ENCODE data around the gene EMID1. TPM values are rescaled to one million over a fixed set of nuclear protein-coding genes. Genes with fewer than 3 reads are reported as not detected.

The EMID1 gene
- total RNA-seq, 1 experiment from 2014 or later, result 5.4 TPM

GRCh38 chr22:29267858-29268510 lies 62.3 kb downstream of the EMID1 start, which contains the start of the genes EWSR1 and RHBDD3:
TSS of gene EWSR1 (plus strand) at chr22:29268268. CDS start at chr22:29268337, 69 bp downstream.
TSS of gene RHBDD3 (minus strand) at chr22:29267981. CDS start at chr22:29265626, 2,355 bp downstream.
- no CpG with 5 or more reads among the region's 67 CpGs for WGBS (ENCODE audit: extremely low coverage, insufficient read length, low lambda C conversion rate)
- Histone ChIP-seq H3K27me3 (ENCODE audit: insufficient read depth, low read length) (no peaks in the 10 kb centered on the region), H3K79me1 (ENCODE audit: insufficient read depth, low read depth, low read length, poor library complexity, severe bottlenecking) (no peaks in the 10 kb centered on the region), H3K4me1 (ENCODE audit: insufficient read depth, low read length) (peaks cover 8% of the 10 kb centered on the region), H3K4ac (ENCODE audit: low read depth, low read length) (peak within 1 kb of the TSS; percentile 64; the same call in 1 of the 2 replicates), H3K9ac (ENCODE audit: extremely low read depth, insufficient read length, low read length) (peak within 1 kb of the TSS; percentile 99), H2BK5ac (ENCODE audit: insufficient read length, low read length) (peak within 1 kb of the TSS; percentile 93), H3K9me3 (ENCODE audit: control insufficient read depth, low read depth, low read length) (no peaks in the 10 kb centered on the region), H2BK120ac (ENCODE audit: low read depth, low read length, poor library complexity, severe bottlenecking) (peak within 1 kb of the TSS; percentile 99), H3K14ac (ENCODE audit: insufficient read depth, low read length) (peak within 1 kb of the TSS; percentile 100), H3K56ac (ENCODE audit: insufficient read length, low read depth, low read length) (peak within 1 kb of the TSS; percentile 85), H2BK15ac (ENCODE audit: low read depth, low read length) (peak within 1 kb of the TSS; percentile 9; the same call in 1 of the 2 replicates), H4K91ac (ENCODE audit: insufficient read length, low read depth, low read length) (peak within 1 kb of the TSS; percentile 72), H3K23me2 (ENCODE audit: insufficient read length, low read depth, low read length, poor library complexity, severe bottlenecking) (peaks cover 23% of the 10 kb centered on the region), H4K8ac (replicated peaks; ENCODE audit: insufficient read length, low read depth, low read length) (no peak within 1 kb of the TSS), H2BK20ac (ENCODE audit: low read depth, low read length, poor library complexity, severe bottlenecking) (no peak within 1 kb of the TSS), H3K23ac (ENCODE audit: insufficient read length, low read depth, low read length) (no peak within 1 kb of the TSS), H2BK12ac (ENCODE audit: insufficient read length, low read depth, low read length) (peak within 1 kb of the TSS; percentile 99), H3K18ac (ENCODE audit: insufficient read length, low read depth, low read length) (peak within 1 kb of the TSS; percentile 100), H3K4me2 (ENCODE audit: insufficient read depth, insufficient read length, low read length) (peak within 1 kb of the TSS; percentile 92), H2AK5ac (ENCODE audit: insufficient read length, low read length) (no peak within 1 kb of the TSS), H3K79me2 (ENCODE audit: insufficient read depth, low read length) (peaks cover 46% of the 10 kb centered on the region), H2AFZ (ENCODE audit: low read length) (peak within 1 kb of the TSS; percentile 92), H3K27ac (ENCODE audit: insufficient read length, low read depth, low read length) (peak within 1 kb of the TSS; percentile 72), H3T11ph (ENCODE audit: low read length) (peak within 1 kb of the TSS; percentile 91), H4K5ac (ENCODE audit: insufficient read length, low read depth, low read length) (peak within 1 kb of the TSS; percentile 65), H4K20me1 (ENCODE audit: control insufficient read depth, insufficient read depth, insufficient read length) (no peaks in the 10 kb centered on the region)
- Mint-ChIP-seq H3K27ac (peak within 1 kb of the TSS; percentile 100), H3K4me3 (peak within 1 kb of the TSS; percentile 92 to 93), H3K9me3 (peaks cover 0 to 4% of the 10 kb centered on the region in 2 experiments; a peak in 2 of 5 replicates), H3K36me3 (ENCODE audit: insufficient read depth in 1 of 3, low read depth in 3 of 3) (peaks cover 45 to 69% (median 60%) of the 10 kb centered on the region in 3 experiments; a peak in 6 of 7 replicates), H3K4me1 (peaks cover 38 to 43% of the 10 kb centered on the region in 2 experiments), H3K27me3 (ENCODE audit: low read depth) (no peaks in the 10 kb centered on the region)
- no peak for TF ChIP-seq CTCF (conservative IDR thresholded peaks at IDR 0.05)
- DNase-seq, result peak; percentile 93

Data from H9 (cell line).